ENCODE data around the gene PPIL1.

DNA sequence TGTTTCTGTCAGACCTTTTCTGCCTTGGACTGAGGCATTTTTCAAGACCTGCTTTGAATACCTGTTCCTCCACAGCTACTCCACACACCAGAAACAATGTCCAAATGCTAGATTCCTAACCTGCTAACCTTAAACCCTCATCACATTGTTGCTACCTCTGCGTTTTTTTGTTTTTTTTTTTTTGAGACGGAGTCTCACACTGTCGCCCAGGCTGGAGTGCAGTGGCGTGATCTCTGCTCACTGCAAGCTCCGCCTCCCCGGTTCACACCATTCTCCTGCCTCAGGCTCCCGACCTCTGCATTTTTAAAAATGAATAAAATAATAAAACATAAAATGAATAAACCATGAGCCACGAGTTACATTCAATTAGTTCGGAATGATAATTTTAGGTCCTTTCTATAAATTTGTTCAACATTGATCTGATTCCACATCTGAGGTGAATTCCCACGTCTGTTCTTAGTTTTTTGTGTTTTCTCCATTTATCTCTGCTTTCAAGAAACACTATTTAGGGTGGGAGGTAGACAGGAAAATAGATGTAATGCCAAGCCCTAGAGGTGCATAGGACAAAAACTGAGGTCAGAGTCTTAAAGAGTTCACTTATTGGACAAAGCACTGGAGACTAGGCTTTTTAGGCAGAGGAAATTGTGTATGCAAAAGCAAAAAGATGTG is 12.5 kb upstream of the PPIL1 start:
- TF ChIP-seq, protein P1, sequence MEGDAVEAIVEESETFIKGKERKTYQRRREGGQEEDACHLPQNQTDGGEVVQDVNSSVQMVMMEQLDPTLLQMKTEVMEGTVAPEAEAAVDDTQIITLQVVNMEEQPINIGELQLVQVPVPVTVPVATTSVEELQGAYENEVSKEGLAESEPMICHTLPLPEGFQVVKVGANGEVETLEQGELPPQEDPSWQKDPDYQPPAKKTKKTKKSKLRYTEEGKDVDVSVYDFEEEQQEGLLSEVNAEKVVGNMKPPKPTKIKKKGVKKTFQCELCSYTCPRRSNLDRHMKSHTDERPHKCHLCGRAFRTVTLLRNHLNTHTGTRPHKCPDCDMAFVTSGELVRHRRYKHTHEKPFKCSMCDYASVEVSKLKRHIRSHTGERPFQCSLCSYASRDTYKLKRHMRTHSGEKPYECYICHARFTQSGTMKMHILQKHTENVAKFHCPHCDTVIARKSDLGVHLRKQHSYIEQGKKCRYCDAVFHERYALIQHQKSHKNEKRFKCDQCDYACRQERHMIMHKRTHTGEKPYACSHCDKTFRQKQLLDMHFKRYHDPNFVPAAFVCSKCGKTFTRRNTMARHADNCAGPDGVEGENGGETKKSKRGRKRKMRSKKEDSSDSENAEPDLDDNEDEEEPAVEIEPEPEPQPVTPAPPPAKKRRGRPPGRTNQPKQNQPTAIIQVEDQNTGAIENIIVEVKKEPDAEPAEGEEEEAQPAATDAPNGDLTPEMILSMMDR (conservative IDR thresholded peaks at IDR 0.05; ENCODE audit: low read depth, low read length): no peak
- no peak for TF ChIP-seq POLR2A (IDR thresholded peaks at IDR 0.05; ENCODE audit: low read depth, low read length)

All from IMR-90 (cell line).